HepG2 (cell line): Measurements from ENCODE around the gene NRP1. TPM values are rescaled to one million over a fixed set of nuclear protein-coding genes. Genes with fewer than 3 reads are reported as not detected.

Source experiments
- ATAC-seq: fragments of 200-7000 bp; cut with Tn5 transposase; 3 replicates; pipeline ENCODE4 v1.9.1; 2020; ENCODE audit warnings: mild to moderate bottlenecking, moderate library complexity
- BruUV-seq: library from RNA; stranded (reverse); fragments of 400-500 nt; replicated peaks from 2 replicates; lab custom pipeline; 2021; lab: Mats Ljungman, UMichigan
- CTCF ChIA-PET: fragments of 300-600 bp; formaldehyde crosslinking; extraction: SDS; loops from one replicate; lab custom pipeline; 2021; ENCODE audit warnings: low total read pairs, inconsistent platforms, low intra/inter-chr PET ratio; lab: Yijun Ruan, JAX
- POLR2A ChIA-PET: fragments of 350-600 bp; sonication (Branson Sonifier 250); formaldehyde crosslinking; loops from one replicate; lab custom pipeline; 2020; ENCODE audit warnings: antibody characterized with exemption, inconsistent platforms; lab: Yijun Ruan, JAX
- DNase-seq: peaks from one replicate; pipeline ENCODE4 v3.0.0-alpha.2; 2015; ENCODE audit warnings: low spot score
- FAIRE-seq: peaks from 3 replicates; lab custom pipeline; 2011; peaks lifted over from hg19 to GRCh38; lab: Jason Lieb, UNC
- H2AFZ ChIP-seq: one replicate; pipeline ENCODE4 v1.6.1; 2011; ENCODE audit warnings: low read length, inconsistent platforms
- H3K27ac ChIP-seq: fragments of 300-600 bp; 3 replicates; pipeline ENCODE4 v1.8.0; 2011; ENCODE audit warnings: mixed run types, mild to moderate bottlenecking, mixed read lengths, low read length, inconsistent platforms; ENCODE audit not compliant: insufficient read depth; ENCODE audit errors: extremely low read length
- H3K27me3 ChIP-seq, 2 experiments: fragments of 200-600 bp in 1 of 2; 2 replicates in 1 of 2; 3 replicates in 1 of 2; pipeline versions ENCODE4 v1.6.0 to v1.8.0; 2011; ENCODE audit warnings: low read length in 2 of 2, mild to moderate bottlenecking in 2 of 2, moderate library complexity in 2 of 2, inconsistent platforms in 1 of 2; ENCODE audit not compliant: insufficient read depth in 2 of 2, control insufficient read depth in 1 of 2
- H3K36me3 ChIP-seq, 2 experiments: fragments of 200-600 bp in 1 of 2; replicated peaks in 1 of 2; 2 replicates in 1 of 2; 3 replicates in 1 of 2; pipeline versions ENCODE4 v1.5.1 to v1.8.0; 2011; ENCODE audit warnings: low read length in 2 of 2, inconsistent platforms in 1 of 2; ENCODE audit not compliant: insufficient read depth in 2 of 2, control insufficient read depth in 1 of 2
- H3K4me1 ChIP-seq: 2 replicates; pipeline ENCODE4 v1.5.1; 2012; ENCODE audit warnings: low read length, inconsistent platforms; ENCODE audit not compliant: insufficient read depth
- H3K4me2 ChIP-seq: 2 replicates; pipeline ENCODE4 v1.6.0; 2011; ENCODE audit warnings: low read depth, low read length, inconsistent platforms
- H3K4me3 ChIP-seq, 3 experiments: fragments of 200-600 bp in 1 of 3; sonication (generic), shearing (Covaris generic) in 1 of 3; replicated peaks in 1 of 3; 2 replicates each; pipeline ENCODE4 v1.5.1; 2011 to 2016; ENCODE audit warnings: low read length in 3 of 3, inconsistent platforms in 2 of 3, low read depth in 2 of 3, mild to moderate bottlenecking in 2 of 3, control low read depth in 1 of 3, mixed read lengths in 1 of 3; ENCODE audit not compliant: insufficient read depth in 1 of 3
- H3K79me2 ChIP-seq: one replicate; pipeline ENCODE4 v1.6.1; 2011; ENCODE audit warnings: low read length, inconsistent platforms; ENCODE audit not compliant: insufficient read depth
- H3K9ac ChIP-seq: 2 replicates; pipeline ENCODE4 v1.6.0; 2011; ENCODE audit warnings: mild to moderate bottlenecking, low read depth, low read length, inconsistent platforms; ENCODE audit not compliant: insufficient read depth
- H3K9me3 ChIP-seq: 2 replicates; pipeline ENCODE4 v1.5.1; 2012; ENCODE audit warnings: mild to moderate bottlenecking, low read length
- H4K20me1 ChIP-seq: 2 replicates; pipeline ENCODE4 v1.6.0; 2011; ENCODE audit warnings: inconsistent platforms, mild to moderate bottlenecking, low read length, moderate library complexity; ENCODE audit not compliant: insufficient read depth
- PHF21A ChIP-seq: sonication (generic); formaldehyde crosslinking; IDR thresholded peaks from 2 replicates; pipeline ENCODE4 v1.5.0; 2020; ENCODE audit warnings: mild to moderate bottlenecking, missing genetic modification reagents
- TARDBP ChIP-seq: sonication (generic); formaldehyde crosslinking; IDR thresholded peaks from 2 replicates; pipeline ENCODE4 v1.8.0; 2022; ENCODE audit warnings: mild to moderate bottlenecking, missing genetic modification reagents
- TRAFD1 ChIP-seq: sonication (generic); formaldehyde crosslinking; IDR thresholded peaks from 2 replicates; pipeline ENCODE4 v1.5.1; 2020; ENCODE audit warnings: missing genetic modification reagents, mild to moderate bottlenecking, borderline replicate concordance
- ZBTB1 ChIP-seq: sonication (generic); formaldehyde crosslinking; IDR thresholded peaks from 2 replicates; pipeline ENCODE4 v1.4.0; 2020; ENCODE audit warnings: missing genetic modification reagents, borderline replicate concordance
- ZNF136 ChIP-seq: sonication (generic); formaldehyde crosslinking; IDR thresholded peaks from 2 replicates; pipeline ENCODE4 v1.8.1; 2022; ENCODE audit warnings: low read depth, mild to moderate bottlenecking, moderate library complexity, missing genetic modification reagents
- WGBS: methylation state at CpG from one replicate; pipeline ENCODE4 v1.1.6; 2017; ENCODE audit warnings: low lambda C conversion rate; 5-methylcytosine and 5-hydroxymethylcytosine counted together
- in situ Hi-C: cut with HindIII; loops from 2 replicates; pipeline ENCODE4 v1.10.0; 2017; ENCODE audit warnings: low pct_unique_long_range_greater_than_20kb; ENCODE audit not compliant: extremely low pct_ligation_motif_present
- intact Hi-C: fragments of 100-400 bp; cut with micrococcal nuclease; formaldehyde crosslinking; loops from one replicate; pipeline ENCODE4 v1.10.0; 2022; ENCODE audit not compliant: unreplicated experiment
- polyA plus RNA-seq, 8 experiments: library from polyadenylated mRNA; depleted of rRNA in 3 of 8; stranded (reverse) in 7 of 8; unstranded in 1 of 8; fragments of >200 nt; fragmentation: Illumina TruSeq in 4 of 8; extraction: Trizol in 4 of 8; gene quantifications; 2 replicates each; pipeline versions ENCODE4 v1.2.1 to v1.2.3, GENCODE V29; 2011 to 2016; ENCODE audit warnings: low read depth in 4 of 8, missing spikeins in 1 of 8, mixed read lengths in 1 of 8; ENCODE audit not compliant: insufficient read depth in 1 of 8
- total RNA-seq, 5 experiments: library from RNA; depleted of rRNA; stranded (reverse); fragments of >200 nt; fragmentation: Illumina TruSeq; extraction: Trizol; gene quantifications; 2 replicates each; pipeline ENCODE4 v1.2.3, GENCODE V29; 2016; ENCODE audit warnings: low read depth in 1 of 5
- TF ChIP-seq, protein P1 (sequence below): sonication (generic); formaldehyde crosslinking; IDR thresholded peaks from 2 replicates; pipeline ENCODE4 v1.4.0; 2020; ENCODE audit warnings: missing genetic modification reagents, borderline replicate concordance
- TF ChIP-seq, protein P2 (sequence below): IDR thresholded peaks from 2 replicates; pipeline ENCODE4 v1.6.1; 2016; ENCODE audit warnings: mild to moderate bottlenecking
- TF ChIP-seq, protein P3 (sequence below), 2 experiments: sonication (generic) in 1 of 2; formaldehyde crosslinking in 1 of 2; IDR thresholded peaks; 2 replicates each; pipeline versions ENCODE4 v1.5.1 to v1.6.1; 2011 to 2020; ENCODE audit warnings: borderline replicate concordance in 1 of 2, low read depth in 1 of 2, low read length in 1 of 2, mild to moderate bottlenecking in 1 of 2, missing genetic modification reagents in 1 of 2, moderate library complexity in 1 of 2

The NRP1 gene
- total and polyA plus RNA-seq, 2 of the 13 experiments (the other 11 are each of a cell fraction or from before 2014, with no cell fraction given): 5.3 to 5.8 TPM

GRCh38 chr10:33195608-33196376 lies 138.7 kb downstream of the NRP1 start (continued):
- TF ChIP-seq, protein P1, sequence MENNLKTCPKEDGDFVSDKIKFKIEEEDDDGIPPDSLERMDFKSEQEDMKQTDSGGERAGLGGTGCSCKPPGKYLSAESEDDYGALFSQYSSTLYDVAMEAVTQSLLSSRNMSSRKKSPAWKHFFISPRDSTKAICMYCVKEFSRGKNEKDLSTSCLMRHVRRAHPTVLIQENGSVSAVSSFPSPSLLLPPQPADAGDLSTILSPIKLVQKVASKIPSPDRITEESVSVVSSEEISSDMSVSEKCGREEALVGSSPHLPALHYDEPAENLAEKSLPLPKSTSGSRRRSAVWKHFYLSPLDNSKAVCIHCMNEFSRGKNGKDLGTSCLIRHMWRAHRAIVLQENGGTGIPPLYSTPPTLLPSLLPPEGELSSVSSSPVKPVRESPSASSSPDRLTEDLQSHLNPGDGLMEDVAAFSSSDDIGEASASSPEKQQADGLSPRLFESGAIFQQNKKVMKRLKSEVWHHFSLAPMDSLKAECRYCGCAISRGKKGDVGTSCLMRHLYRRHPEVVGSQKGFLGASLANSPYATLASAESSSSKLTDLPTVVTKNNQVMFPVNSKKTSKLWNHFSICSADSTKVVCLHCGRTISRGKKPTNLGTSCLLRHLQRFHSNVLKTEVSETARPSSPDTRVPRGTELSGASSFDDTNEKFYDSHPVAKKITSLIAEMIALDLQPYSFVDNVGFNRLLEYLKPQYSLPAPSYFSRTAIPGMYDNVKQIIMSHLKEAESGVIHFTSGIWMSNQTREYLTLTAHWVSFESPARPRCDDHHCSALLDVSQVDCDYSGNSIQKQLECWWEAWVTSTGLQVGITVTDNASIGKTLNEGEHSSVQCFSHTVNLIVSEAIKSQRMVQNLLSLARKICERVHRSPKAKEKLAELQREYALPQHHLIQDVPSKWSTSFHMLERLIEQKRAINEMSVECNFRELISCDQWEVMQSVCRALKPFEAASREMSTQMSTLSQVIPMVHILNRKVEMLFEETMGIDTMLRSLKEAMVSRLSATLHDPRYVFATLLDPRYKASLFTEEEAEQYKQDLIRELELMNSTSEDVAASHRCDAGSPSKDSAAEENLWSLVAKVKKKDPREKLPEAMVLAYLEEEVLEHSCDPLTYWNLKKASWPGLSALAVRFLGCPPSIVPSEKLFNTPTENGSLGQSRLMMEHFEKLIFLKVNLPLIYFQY: peak; percentile 54; the same call in 1 of the 2 replicates

- H3K9ac ChIP-seq: no peak overlapping the region
- DNase-seq: peak; percentile 45
- no peak for ATAC-seq
- no peak overlapping the region for H3K4me3 ChIP-seq
- WGBS: 57% methylated on average over 6 of the region's 6 CpGs
- FAIRE-seq: peak; percentile 4
- POLR2A ChIA-PET: interaction anchor here (1.3 to 1.9 kb wide), 2 partner anchors 138 to 140 kb away, joined by 3 to 6 read pairs; partner anchors contain the start of gene NRP1
- no peaks in the 10 kb centered on the region for H3K9me3 ChIP-seq
- in situ Hi-C loops: no loop called here
- no peaks in the 10 kb centered on the region for H3K36me3 ChIP-seq
- BruUV-seq: no TSS peak
- peak overlapping the region; percentile 38 for H3K27ac ChIP-seq
- no peak overlapping the region for H2AFZ ChIP-seq
- H4K20me1 ChIP-seq: no peaks in the 10 kb centered on the region
- CTCF ChIA-PET: interaction anchor here (0.6 to 1.9 kb wide), 2 partner anchors 59 to 137 kb away, joined by 3 to 9 read pairs; no protein-coding TSS in a partner anchor
- H3K4me1 ChIP-seq: peaks cover 60% of the 10 kb centered on the region
- H3K27me3 ChIP-seq: no peaks in the 10 kb centered on the region
- H3K4me2 ChIP-seq: no peak overlapping the region
- intact Hi-C loops: loop anchor here (2.0 to 10.0 kb wide), 3 partner anchors 71 to 931 kb away; no protein-coding TSS in a partner anchor
- H3K79me2 ChIP-seq: no peaks in the 10 kb centered on the region
- TF ChIP-seq TARDBP (peak; percentile 19; the same call in 1 of the 2 replicates), TRAFD1 (CRISPR knock-in tag) (no peak), ZBTB1 (no peak), PHF21A (CRISPR knock-in tag) (no peak), ZNF136 (CRISPR knock-in tag) (no peak)
- TF ChIP-seq, protein P2, sequence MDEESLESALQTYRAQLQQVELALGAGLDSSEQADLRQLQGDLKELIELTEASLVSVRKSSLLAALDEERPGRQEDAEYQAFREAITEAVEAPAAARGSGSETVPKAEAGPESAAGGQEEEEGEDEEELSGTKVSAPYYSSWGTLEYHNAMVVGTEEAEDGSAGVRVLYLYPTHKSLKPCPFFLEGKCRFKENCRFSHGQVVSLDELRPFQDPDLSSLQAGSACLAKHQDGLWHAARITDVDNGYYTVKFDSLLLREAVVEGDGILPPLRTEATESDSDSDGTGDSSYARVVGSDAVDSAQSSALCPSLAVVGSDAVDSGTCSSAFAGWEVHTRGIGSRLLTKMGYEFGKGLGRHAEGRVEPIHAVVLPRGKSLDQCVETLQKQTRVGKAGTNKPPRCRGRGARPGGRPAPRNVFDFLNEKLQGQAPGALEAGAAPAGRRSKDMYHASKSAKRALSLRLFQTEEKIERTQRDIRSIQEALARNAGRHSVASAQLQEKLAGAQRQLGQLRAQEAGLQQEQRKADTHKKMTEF (CRISPR knock-in tag): peak; percentile 36; the same call in 1 of the 2 replicates
- TF ChIP-seq, protein P3, sequence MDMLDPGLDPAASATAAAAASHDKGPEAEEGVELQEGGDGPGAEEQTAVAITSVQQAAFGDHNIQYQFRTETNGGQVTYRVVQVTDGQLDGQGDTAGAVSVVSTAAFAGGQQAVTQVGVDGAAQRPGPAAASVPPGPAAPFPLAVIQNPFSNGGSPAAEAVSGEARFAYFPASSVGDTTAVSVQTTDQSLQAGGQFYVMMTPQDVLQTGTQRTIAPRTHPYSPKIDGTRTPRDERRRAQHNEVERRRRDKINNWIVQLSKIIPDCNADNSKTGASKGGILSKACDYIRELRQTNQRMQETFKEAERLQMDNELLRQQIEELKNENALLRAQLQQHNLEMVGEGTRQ (IDR thresholded peaks at IDR 0.05; ENCODE audit: low read depth, low read length): no peak
- TF ChIP-seq, protein P3 (CRISPR knock-in tag; IDR thresholded peaks at IDR 0.05; ENCODE audit: borderline replicate concordance): no peak
Measured at GRCh38 chr10:33193701-33194521, 140.6 kb downstream of the NRP1 start.
